NT2/D1 (cell line): ENCODE measurements around the gene ST6GALNAC6.

ENCODE experiments used
- YY1 ChIP-seq: IDR thresholded peaks from 2 replicates; pipeline ENCODE4 v1.6.1; 2011; ENCODE audit not compliant: insufficient read length, insufficient read depth
- ZNF274 ChIP-seq: IDR thresholded peaks from 2 replicates; pipeline ENCODE4 v1.6.1; 2011; ENCODE audit warnings: mild to moderate bottlenecking, low read depth, low read length

GRCh38 chr9:127934248-127934647 is 34.8 kb upstream of the ST6GALNAC6 start:
- TF ChIP-seq ZNF274 (no peak), YY1 (no peak)
